ENCODE measurements around the gene PLA2G7. TPM values are rescaled to one million over a fixed set of nuclear protein-coding genes. Genes with fewer than 3 reads are reported as not detected.

The PLA2G7 gene
- total and polyA plus RNA-seq, 2 donors (not counting 3 experiments of a cell fraction or from before 2014, with no cell fraction given): not detected

DNA sequence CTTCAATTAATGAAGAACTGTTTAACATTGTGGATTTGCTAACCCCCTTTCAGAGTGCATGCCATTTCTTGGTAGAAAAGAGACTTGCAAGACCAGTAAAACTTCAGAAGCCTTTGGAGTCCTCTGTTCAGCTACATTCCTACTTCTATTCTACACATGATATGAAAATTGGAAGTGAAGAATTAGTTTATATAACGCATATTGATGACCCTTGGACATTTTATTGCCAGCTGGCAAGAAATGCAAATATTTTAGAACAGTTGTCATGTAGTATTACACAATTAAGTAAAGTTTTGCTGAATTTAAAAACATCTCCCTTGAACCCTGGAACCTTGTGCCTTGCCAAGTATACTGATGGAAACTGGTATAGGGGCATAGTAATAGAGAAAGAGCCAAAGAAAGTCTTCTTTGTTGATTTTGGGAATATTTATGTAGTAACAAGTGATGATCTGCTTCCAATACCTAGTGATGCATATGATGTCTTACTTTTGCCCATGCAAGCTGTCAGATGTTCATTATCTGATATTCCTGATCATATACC lies 44.2 kb downstream of the PLA2G7 start:
- Histone ChIP-seq H3K27me3 (ENCODE audit: control insufficient read depth in 2 of 2, insufficient read depth in 2 of 2, low read length in 2 of 2) (peaks cover 0 to 3% of the 10 kb centered on the region in 2 experiments), H3K4me3 (replicated peaks in 1 of 3; ENCODE audit: insufficient read depth in 1 of 3, low read depth in 1 of 3, low read length in 3 of 3) (no peak overlapping the region), H3K9me3 (replicated peaks; ENCODE audit: control insufficient read depth, insufficient read depth, low read length) (no peaks in the 10 kb centered on the region), H3K4me1 (ENCODE audit: control insufficient read depth, extremely low read depth, insufficient read depth, low read length) (no peaks in the 10 kb centered on the region), H2AFZ (ENCODE audit: low read depth, low read length) (no peak overlapping the region), H3K79me2 (ENCODE audit: control insufficient read depth, insufficient read depth, low read length) (no peaks in the 10 kb centered on the region), H3K27ac (ENCODE audit: insufficient read depth, low read depth, low read length) (no peak overlapping the region), H3K9ac (replicated peaks; ENCODE audit: extremely low read depth, insufficient read depth, low read length) (no peak overlapping the region), H4K20me1 (replicated peaks; ENCODE audit: control insufficient read depth, extremely low read depth, insufficient read depth, low read length) (no peaks in the 10 kb centered on the region), H3K9me1 (replicated peaks; ENCODE audit: control insufficient read depth, extremely low read depth, insufficient read depth, low read length) (no peaks in the 10 kb centered on the region), H3K4me2 (ENCODE audit: insufficient read depth, low read length) (no peak overlapping the region), H3K36me3 (ENCODE audit: control insufficient read depth in 2 of 2, extremely low read depth in 1 of 2, insufficient read depth in 2 of 2, low read length in 2 of 2) (no peaks in the 10 kb centered on the region)
- dilution Hi-C loops (cut with MboI; ENCODE audit: extremely low pct_ligation_motif_present, low sequenced_read_pairs) (no loop called here), intact Hi-C loops (cut with micrococcal nuclease) (no loop called here)
- TF ChIP-seq POLR2A (IDR thresholded peaks at IDR 0.05; ENCODE audit: low read depth, low read length): no peak
- TF ChIP-seq POLR2AphosphoS5 (IDR thresholded peaks at IDR 0.05; ENCODE audit: insufficient read depth, low read depth, low read length): no peak
- no peak for TF ChIP-seq EZH2 (IDR thresholded peaks at IDR 0.05; ENCODE audit: borderline replicate concordance, low read depth, low read length, severe bottlenecking)
- no peak for TF ChIP-seq GATA2 (IDR thresholded peaks at IDR 0.05; ENCODE audit: insufficient read depth, insufficient read length, low read depth, low read length)
- TF ChIP-seq, protein P1, sequence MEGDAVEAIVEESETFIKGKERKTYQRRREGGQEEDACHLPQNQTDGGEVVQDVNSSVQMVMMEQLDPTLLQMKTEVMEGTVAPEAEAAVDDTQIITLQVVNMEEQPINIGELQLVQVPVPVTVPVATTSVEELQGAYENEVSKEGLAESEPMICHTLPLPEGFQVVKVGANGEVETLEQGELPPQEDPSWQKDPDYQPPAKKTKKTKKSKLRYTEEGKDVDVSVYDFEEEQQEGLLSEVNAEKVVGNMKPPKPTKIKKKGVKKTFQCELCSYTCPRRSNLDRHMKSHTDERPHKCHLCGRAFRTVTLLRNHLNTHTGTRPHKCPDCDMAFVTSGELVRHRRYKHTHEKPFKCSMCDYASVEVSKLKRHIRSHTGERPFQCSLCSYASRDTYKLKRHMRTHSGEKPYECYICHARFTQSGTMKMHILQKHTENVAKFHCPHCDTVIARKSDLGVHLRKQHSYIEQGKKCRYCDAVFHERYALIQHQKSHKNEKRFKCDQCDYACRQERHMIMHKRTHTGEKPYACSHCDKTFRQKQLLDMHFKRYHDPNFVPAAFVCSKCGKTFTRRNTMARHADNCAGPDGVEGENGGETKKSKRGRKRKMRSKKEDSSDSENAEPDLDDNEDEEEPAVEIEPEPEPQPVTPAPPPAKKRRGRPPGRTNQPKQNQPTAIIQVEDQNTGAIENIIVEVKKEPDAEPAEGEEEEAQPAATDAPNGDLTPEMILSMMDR (IDR thresholded peaks at IDR 0.05; ENCODE audit: extremely low read depth in 1 of 2, insufficient read depth in 1 of 2, low read depth in 1 of 2, low read length in 2 of 2): no peak
- no peak for TF ChIP-seq MYC (IDR thresholded peaks at IDR 0.05; ENCODE audit: low read depth, low read length)
- TF ChIP-seq, protein P2, sequence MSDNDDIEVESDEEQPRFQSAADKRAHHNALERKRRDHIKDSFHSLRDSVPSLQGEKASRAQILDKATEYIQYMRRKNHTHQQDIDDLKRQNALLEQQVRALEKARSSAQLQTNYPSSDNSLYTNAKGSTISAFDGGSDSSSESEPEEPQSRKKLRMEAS (IDR thresholded peaks at IDR 0.05; ENCODE audit: insufficient read depth, insufficient read length): no peak
- no peak for TF ChIP-seq JUN (IDR thresholded peaks at IDR 0.05; ENCODE audit: borderline replicate concordance, insufficient read depth, insufficient read length, low read depth)
- TF ChIP-seq FOS (IDR thresholded peaks at IDR 0.05; ENCODE audit: borderline replicate concordance, insufficient read depth, low read length): no peak
- ChIA-PET POLR2A (no interaction called here), CTCF (no interaction called here)
- no TSS peak for BruUV-seq (replicated peaks)
- FAIRE-seq: no peak
- no peak for DNase-seq (ENCODE audit: low read depth, low spot score)

Data from endothelial cell of umbilical vein (primary cell).